T-cell (primary cell): ENCODE data around the gene TVP23A. TPM values are rescaled to one million over a fixed set of nuclear protein-coding genes. Genes with fewer than 3 reads are reported as not detected.

Experiments used
- ATAC-seq, 4 experiments: fragments of 200-7000 bp in 3 of 4; fragments of 150-1000 bp in 1 of 4; cut with Tn5 transposase; replicated peaks in 1 of 4; 1 replicate in 3 of 4; 2 replicates in 1 of 4; pipeline ENCODE4 v1.10.0; 2021; ENCODE audit warnings: moderate library complexity in 3 of 4, mild to moderate bottlenecking in 2 of 4, moderate number of reproducible peaks in 1 of 4
- CTCF ChIA-PET, 2 donors: fragments of 300-600 bp; sonication (Branson Sonifier 250); formaldehyde crosslinking; loops; one replicate each; lab custom pipeline; 2022; ENCODE audit warnings: antibody characterized with exemption in 2 of 2; lab: Charles Lee
- POLR2A ChIA-PET, 2 donors: fragments of 300-600 bp; sonication (Branson Sonifier 250); formaldehyde crosslinking; loops; one replicate each; lab custom pipeline; 2022; ENCODE audit warnings: antibody characterized with exemption in 2 of 2; lab: Charles Lee
- DNase-seq, 35 experiments: peaks; one replicate each; pipeline versions ENCODE4 v3.0.0 to v3.0.0-alpha.2; 2013 to 2023
- H3K27ac ChIP-seq: one replicate; pipeline ENCODE4 v1.5.1; 2013; ENCODE audit warnings: low read length
- H3K27me3 ChIP-seq, 2 experiments: replicated peaks in 1 of 2; 1 replicate in 1 of 2; 2 replicates in 1 of 2; pipeline versions ENCODE4 v1.6.1 to v1.7.0; 2013; ENCODE audit warnings: low read length in 1 of 2, mixed read lengths in 1 of 2; ENCODE audit not compliant: control insufficient read depth in 2 of 2, insufficient read depth in 2 of 2; ENCODE audit errors: extremely low read depth in 1 of 2
- H3K36me3 ChIP-seq, 2 donors: 1 replicate in 1 of 2; 2 replicates in 1 of 2; pipeline versions ENCODE4 v1.6.1 to v1.7.0; 2013; ENCODE audit warnings: low read length in 1 of 2; ENCODE audit not compliant: control insufficient read depth in 2 of 2, insufficient read depth in 1 of 2; ENCODE audit errors: extremely low read depth in 1 of 2
- H3K4me1 ChIP-seq, 2 experiments: 1 replicate in 1 of 2; 2 replicates in 1 of 2; pipeline versions ENCODE4 v1.6.1 to v1.7.0; 2013; ENCODE audit warnings: low read length in 2 of 2, mixed read lengths in 1 of 2; ENCODE audit not compliant: insufficient read depth in 2 of 2, control insufficient read depth in 1 of 2; ENCODE audit errors: extremely low read depth in 1 of 2
- H3K4me3 ChIP-seq, 2 donors: 1 replicate in 1 of 2; 2 replicates in 1 of 2; pipeline versions ENCODE4 v1.5.1 to v1.7.0; 2013; ENCODE audit warnings: mild to moderate bottlenecking in 2 of 2, low read length in 1 of 2, moderate library complexity in 1 of 2; ENCODE audit not compliant: control insufficient read depth in 1 of 2; ENCODE audit errors: extremely low read depth in 1 of 2
- H3K9me3 ChIP-seq: 2 replicates; pipeline ENCODE4 v1.7.0; 2013
- H3K27ac Mint-ChIP-seq, 2 donors: one replicate each; pipeline ENCODE4 v1.8.0; 2020 to 2021; ENCODE audit warnings: mild to moderate bottlenecking in 2 of 2, mixed read lengths in 2 of 2
- H3K27me3 Mint-ChIP-seq, 2 donors: one replicate each; pipeline ENCODE4 v1.8.0; 2021 to 2022; ENCODE audit warnings: mixed read lengths in 2 of 2
- H3K36me3 Mint-ChIP-seq: one replicate; pipeline ENCODE4 v1.8.0; 2021; ENCODE audit warnings: mixed read lengths
- H3K4me1 Mint-ChIP-seq, 3 donors: one replicate each; pipeline ENCODE4 v1.8.0; 2020 to 2022; ENCODE audit warnings: mixed read lengths in 3 of 3, mild to moderate bottlenecking in 1 of 3
- H3K4me3 Mint-ChIP-seq, 3 donors: one replicate each; pipeline ENCODE4 v1.8.0; 2020 to 2022; ENCODE audit warnings: mild to moderate bottlenecking in 3 of 3, mixed read lengths in 3 of 3, moderate library complexity in 3 of 3
- H3K9me3 Mint-ChIP-seq, 3 donors: one replicate each; pipeline ENCODE4 v1.8.0; 2020 to 2022; ENCODE audit warnings: mixed read lengths in 3 of 3
- WGBS: methylation state at CpG from one replicate; pipeline ENCODE4 v1.1.5; 2013; ENCODE audit warnings: missing lambda C conversion rate; ENCODE audit not compliant: insufficient coverage; 5-methylcytosine and 5-hydroxymethylcytosine counted together
- total RNA-seq, 35 experiments: library from RNA in 6 of 35; stranded (reverse) in 6 of 35; fragments of 120-200 nt in 1 of 35; gene quantifications; one replicate each; pipeline versions ENCODE4 v1.2.1 to v1.2.4 and lab custom pipeline; 2013 to 2026

TVP23A gene
- total RNA-seq, 5 donors from 2014 or later (not counting 1 experiment from before 2014, with no cell fraction given), result 0.13 to 0.50 TPM; not detected in 3

DNA sequence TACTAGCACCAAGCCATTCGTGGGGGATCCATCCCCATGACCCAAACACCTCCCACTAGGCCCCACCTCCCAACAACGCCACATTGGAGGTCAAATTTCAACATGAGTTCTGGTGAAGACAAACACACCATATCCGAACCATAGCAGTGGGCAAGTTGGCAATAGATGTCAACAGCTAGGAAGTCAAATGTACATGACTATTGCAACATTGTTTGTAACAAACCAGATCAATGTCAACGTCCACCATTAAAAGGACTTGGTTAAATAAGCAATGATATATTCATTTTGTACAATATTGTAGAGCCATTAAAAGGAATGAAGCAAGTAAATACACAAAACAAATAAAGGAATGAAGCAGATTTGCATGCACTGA is 31.9 kb upstream of the TVP23A start:
- ATAC-seq (no peak), DNase-seq (no peak)
- POLR2A ChIA-PET, result no interaction called here
- H3K4me1 Mint-ChIP-seq, result peaks cover 6 to 13% (median 11%) of the 10 kb centered on the region in 3 donors
- no peak overlapping the region for H3K27ac Mint-ChIP-seq
- no peak overlapping the region for H3K4me3 Mint-ChIP-seq
- Histone ChIP-seq H3K27ac (no peak overlapping the region), H3K36me3 (no peaks in the 10 kb centered on the region), H3K4me1 (no peaks in the 10 kb centered on the region), H3K27me3 (peaks cover 0 to 5% of the 10 kb centered on the region in 2 experiments), H3K4me3 (no peak overlapping the region), H3K9me3 (no peaks in the 10 kb centered on the region)
- WGBS, result 100% methylated on average over 2 of the region's 4 CpGs
- CTCF ChIA-PET, result interaction anchor here in 1 of 2 donors (0.5 kb wide), 1 partner anchor 27 kb away, joined by 3 read pairs; no protein-coding TSS in a partner anchor
- H3K36me3 Mint-ChIP-seq, result no peaks in the 10 kb centered on the region
- peaks cover 21 to 25% of the 10 kb centered on the region in 2 donors for H3K27me3 Mint-ChIP-seq
- H3K9me3 Mint-ChIP-seq, result no peaks in the 10 kb centered on the region

DNA sequence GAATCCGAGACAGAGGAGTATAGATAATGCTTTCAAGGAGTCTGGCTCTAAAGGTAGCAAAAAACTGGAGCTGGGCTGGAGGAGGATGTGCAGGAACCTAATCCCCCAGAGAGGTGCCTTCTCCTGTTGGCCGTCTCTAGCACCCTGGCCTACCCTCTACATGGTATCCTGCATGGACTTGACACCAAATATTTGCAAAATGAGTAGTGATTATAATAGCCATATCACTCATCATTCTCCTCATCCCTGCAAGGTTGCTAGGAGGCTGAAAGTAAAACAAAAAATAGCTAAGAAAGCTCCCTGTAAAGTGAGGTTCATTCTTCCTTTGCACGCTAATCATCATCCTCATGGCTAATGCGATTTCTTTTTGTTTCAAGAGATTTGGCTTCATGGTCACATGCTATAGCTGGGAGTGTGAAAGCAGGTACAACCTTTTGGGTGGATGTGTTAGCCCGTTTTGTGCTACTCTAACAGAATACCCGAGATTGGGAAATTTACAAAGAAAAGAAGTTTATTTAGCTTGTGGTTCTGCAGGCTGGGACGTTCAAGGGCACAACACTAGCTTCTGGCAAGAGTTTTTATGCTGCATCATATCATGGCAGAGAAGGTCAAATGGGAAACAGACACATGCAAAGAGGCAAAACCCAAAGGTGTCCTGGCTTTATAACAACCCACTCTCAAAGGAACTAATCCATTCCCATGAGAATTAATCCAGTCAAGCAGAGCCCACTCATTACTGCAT is 31.3 kb upstream of the TVP23A start:
- H3K4me3 ChIP-seq, result no peak overlapping the region
- Mint-ChIP-seq H3K27me3 (peaks cover 26 to 31% of the 10 kb centered on the region in 2 donors), H3K36me3 (no peaks in the 10 kb centered on the region), H3K27ac (no peak overlapping the region), H3K4me1 (peaks cover 6 to 13% (median 11%) of the 10 kb centered on the region in 3 donors), H3K4me3 (no peak overlapping the region), H3K9me3 (no peaks in the 10 kb centered on the region)
- no peaks in the 10 kb centered on the region for H3K9me3 ChIP-seq
- DNase-seq, result no peak
- ChIA-PET CTCF (interaction anchor here in 1 of 2 donors (0.5 kb wide), 1 partner anchor 26 kb away, joined by 3 read pairs; no protein-coding TSS in a partner anchor), POLR2A (no interaction called here)
- H3K36me3 ChIP-seq, result no peaks in the 10 kb centered on the region
- no peak for ATAC-seq
- 89% methylated on average over 4 of the region's 7 CpGs for WGBS
- peaks cover 0 to 5% of the 10 kb centered on the region in 2 experiments for H3K27me3 ChIP-seq
- H3K4me1 ChIP-seq, result no peaks in the 10 kb centered on the region
- H3K27ac ChIP-seq, result no peak overlapping the region

DNA sequence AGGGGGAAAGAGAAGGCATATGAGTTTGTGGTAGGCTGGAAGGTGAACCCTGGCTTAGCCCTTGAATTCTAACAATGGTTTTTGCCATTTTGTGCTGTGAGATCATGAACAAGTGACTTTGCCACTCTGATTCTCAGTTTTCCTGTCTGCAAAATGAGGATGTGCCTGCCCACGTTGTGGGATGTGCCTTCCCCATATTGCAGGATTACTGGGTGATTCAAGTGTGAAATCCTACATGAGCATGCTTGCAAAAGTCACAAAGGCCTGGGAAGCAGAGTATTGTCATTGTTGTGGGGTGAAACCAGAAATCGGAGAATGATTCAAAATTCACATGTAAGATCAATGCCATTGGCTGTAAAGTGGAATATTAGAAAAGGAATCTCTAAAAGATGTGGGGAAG is 28.6 kb upstream of the TVP23A start:
- POLR2A ChIA-PET, result no interaction called here
- DNase-seq, result no peak

DNA sequence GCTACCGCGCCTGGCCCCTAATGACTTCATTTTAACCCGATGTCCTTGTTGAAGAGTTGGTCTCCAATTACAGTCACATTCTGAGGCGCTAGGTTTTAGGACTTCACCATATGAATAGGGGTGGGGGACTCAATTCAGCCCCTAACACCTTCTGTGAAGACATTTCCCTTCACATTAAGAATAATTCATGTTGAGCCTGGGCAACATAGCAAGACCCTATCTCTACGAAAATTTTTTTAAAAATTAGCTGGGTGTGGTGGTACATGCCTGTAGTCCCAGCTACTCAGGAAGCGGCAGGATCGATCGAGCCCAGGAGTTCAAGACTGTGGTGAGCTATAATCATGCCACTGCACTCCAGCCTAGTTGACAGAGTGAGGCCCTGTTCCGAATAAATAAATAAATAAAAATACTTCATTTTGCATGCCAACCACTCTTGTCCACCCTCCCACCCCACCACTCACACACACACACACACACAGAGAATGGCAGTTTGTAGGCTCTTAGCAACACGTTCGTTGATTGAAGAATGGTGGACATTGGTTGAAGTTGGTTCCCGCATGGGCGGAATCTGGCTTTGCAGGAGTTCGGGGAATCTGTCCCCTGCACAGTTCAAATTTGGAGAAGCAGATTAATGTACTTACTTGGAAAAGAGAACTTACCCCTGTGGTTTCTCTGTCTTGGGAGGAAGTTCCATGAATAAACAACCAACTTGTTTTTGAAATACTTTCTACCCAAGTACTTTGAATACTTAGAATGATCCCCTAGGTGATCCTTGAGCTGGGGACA is 27.8 kb upstream of the TVP23A start:
- 71% methylated on average over 4 of the region's 14 CpGs for WGBS
- H3K27me3 ChIP-seq, result peaks cover 0 to 5% of the 10 kb centered on the region in 2 experiments
- ChIA-PET POLR2A (no interaction called here), CTCF (no interaction called here)
- no peaks in the 10 kb centered on the region for H3K4me1 ChIP-seq
- DNase-seq (no peak), ATAC-seq (no peak)
- no peak overlapping the region for H3K4me3 Mint-ChIP-seq
- H3K4me1 Mint-ChIP-seq, result no peaks in the 10 kb centered on the region
- no peaks in the 10 kb centered on the region for H3K36me3 ChIP-seq
- H3K9me3 ChIP-seq, result no peaks in the 10 kb centered on the region
- H3K27ac ChIP-seq, result no peak overlapping the region
- H3K36me3 Mint-ChIP-seq, result no peaks in the 10 kb centered on the region
- no peak overlapping the region for H3K4me3 ChIP-seq
- no peaks in the 10 kb centered on the region for H3K9me3 Mint-ChIP-seq
- H3K27me3 Mint-ChIP-seq, result peaks cover 26 to 35% of the 10 kb centered on the region in 2 donors
- no peak overlapping the region for H3K27ac Mint-ChIP-seq

More for the DNA sequence above, 28.6 kb upstream of the TVP23A start:
- no peaks in the 10 kb centered on the region for H3K36me3 Mint-ChIP-seq
- ATAC-seq, result no peak
- CTCF ChIA-PET, result no interaction called here
- Histone ChIP-seq H3K4me1 (no peaks in the 10 kb centered on the region), H3K36me3 (no peaks in the 10 kb centered on the region), H3K4me3 (no peak overlapping the region), H3K9me3 (no peaks in the 10 kb centered on the region), H3K27me3 (peaks cover 0 to 5% of the 10 kb centered on the region in 2 experiments), H3K27ac (no peak overlapping the region)
- H3K4me1 Mint-ChIP-seq, result peaks cover 2 to 3% (median 2%) of the 10 kb centered on the region in 3 donors
- H3K9me3 Mint-ChIP-seq, result no peaks in the 10 kb centered on the region
- WGBS, result 100% methylated on average over 1 of the region's 2 CpGs
- H3K4me3 Mint-ChIP-seq, result no peak overlapping the region
- H3K27me3 Mint-ChIP-seq, result peaks cover 26 to 32% of the 10 kb centered on the region in 2 donors
- H3K27ac Mint-ChIP-seq, result no peak overlapping the region

DNA sequence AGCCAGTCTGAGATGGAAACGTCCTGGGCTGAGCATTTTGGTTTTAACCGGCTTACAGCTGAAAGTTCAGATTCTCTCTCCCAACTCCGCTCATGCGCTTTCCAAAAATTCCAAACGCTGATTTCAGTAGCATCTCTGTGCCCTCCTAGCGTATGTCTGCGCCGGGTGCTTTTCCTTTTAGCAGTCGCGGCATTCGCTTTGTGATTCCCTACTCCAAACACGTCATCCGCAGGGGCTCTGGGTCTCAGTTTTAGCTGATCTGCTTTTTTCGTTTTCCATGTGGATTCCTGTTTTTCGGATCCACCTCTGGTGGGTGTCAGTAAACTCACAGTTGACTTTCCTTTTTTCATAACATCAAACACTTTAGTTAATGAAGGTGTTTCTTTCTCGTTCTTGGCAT is 22.1 kb upstream of the TVP23A start:
- no peak overlapping the region for H3K27ac Mint-ChIP-seq
- H3K4me1 Mint-ChIP-seq, result no peaks in the 10 kb centered on the region
- no peaks in the 10 kb centered on the region for H3K9me3 Mint-ChIP-seq
- CTCF ChIA-PET, result interaction anchor here in 1 of 2 donors (0.6 kb wide), 1 partner anchor 337 kb away, joined by 3 read pairs; no protein-coding TSS in a partner anchor
- H3K4me1 ChIP-seq, result no peaks in the 10 kb centered on the region
- no peaks in the 10 kb centered on the region for H3K36me3 Mint-ChIP-seq
- H3K36me3 ChIP-seq, result no peaks in the 10 kb centered on the region
- no peaks in the 10 kb centered on the region for H3K9me3 ChIP-seq
- 90% methylated on average over 8 of the region's 16 CpGs for WGBS
- no peak for DNase-seq
- peaks cover 0 to 10% of the 10 kb centered on the region in 2 experiments for H3K27me3 ChIP-seq
- POLR2A ChIA-PET, result no interaction called here
- ATAC-seq, result no peak
- H3K4me3 ChIP-seq, result no peak overlapping the region
- H3K4me3 Mint-ChIP-seq, result no peak overlapping the region
- H3K27me3 Mint-ChIP-seq, result peaks cover 13 to 19% of the 10 kb centered on the region in 2 donors
- no peak overlapping the region for H3K27ac ChIP-seq

DNA sequence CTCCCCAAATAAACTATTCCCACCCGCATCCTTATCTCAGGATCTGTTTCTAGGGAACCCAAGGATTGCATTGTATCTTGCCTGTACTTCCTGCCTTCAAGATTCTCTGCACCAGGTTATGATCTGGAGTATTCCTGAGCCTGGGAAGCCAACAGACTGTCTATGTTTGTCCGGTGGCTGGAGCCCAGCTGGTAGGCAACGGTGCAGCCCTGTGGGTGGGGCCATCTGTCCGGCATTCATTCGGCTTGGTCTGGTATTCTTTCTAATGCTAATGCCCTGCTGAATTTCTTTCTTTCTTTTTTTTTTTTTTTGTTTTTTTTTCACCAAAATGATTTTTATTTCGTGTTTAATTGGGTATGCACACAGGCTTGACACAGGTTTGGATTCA is 20.7 kb upstream of the TVP23A start:
- Histone ChIP-seq H3K27ac (no peak overlapping the region), H3K9me3 (no peaks in the 10 kb centered on the region), H3K36me3 (no peaks in the 10 kb centered on the region), H3K4me3 (no peak overlapping the region), H3K4me1 (no peaks in the 10 kb centered on the region), H3K27me3 (peaks cover 0 to 15% of the 10 kb centered on the region in 2 experiments)
- Mint-ChIP-seq H3K27me3 (peaks cover 10 to 14% of the 10 kb centered on the region in 2 donors), H3K27ac (no peak overlapping the region), H3K4me1 (no peaks in the 10 kb centered on the region), H3K9me3 (no peaks in the 10 kb centered on the region), H3K36me3 (no peaks in the 10 kb centered on the region), H3K4me3 (no peak overlapping the region)
- ATAC-seq (no peak), DNase-seq (no peak)
- WGBS, result 100% methylated on average over 3 of the region's 6 CpGs
- POLR2A ChIA-PET, result no interaction called here
- CTCF ChIA-PET, result no interaction called here
